ENCODE measurements around the gene LCA5L. TPM values are rescaled to one million over a fixed set of nuclear protein-coding genes. Genes with fewer than 3 reads are reported as not detected.

Gene LCA5L
- polyA plus RNA-seq, 1 donor (not counting 4 experiments of a cell fraction or from before 2014, with no cell fraction given): 0.96 TPM

GRCh38 chr21:39484711-39485276 lies 39.2 kb upstream of the LCA5L start:
- no peaks in the 10 kb centered on the region for H3K4me1 ChIP-seq (ENCODE audit: control insufficient read depth, extremely low read depth, insufficient read depth, low read length)
- no peaks in the 10 kb centered on the region for H3K79me2 ChIP-seq (ENCODE audit: control insufficient read depth, insufficient read depth, low read length)
- no peak for DNase-seq (ENCODE audit: low read depth, low spot score)
- H4K20me1 ChIP-seq (ENCODE audit: control insufficient read depth, extremely low read depth, insufficient read depth, low read length): no peaks in the 10 kb centered on the region
- no peaks in the 10 kb centered on the region for H3K27me3 ChIP-seq (ENCODE audit: control insufficient read depth, extremely low read depth, insufficient read depth, low read length)
- dilution Hi-C loops (cut with MboI; ENCODE audit: extremely low pct_ligation_motif_present, low sequenced_read_pairs): no loop called here
- H3K27ac ChIP-seq (ENCODE audit: control insufficient read depth, insufficient read depth, low read length): no peak overlapping the region
- H3K9me1 ChIP-seq (ENCODE audit: control insufficient read depth, extremely low read depth, insufficient read depth, low read length): no peaks in the 10 kb centered on the region
- TF ChIP-seq CTCF (optimal IDR thresholded peaks at IDR 0.05 in 1 of 3, IDR thresholded peaks at IDR 0.05 in 1 of 3, conservative IDR thresholded peaks at IDR 0.05 in 1 of 3; ENCODE audit: extremely low read depth in 1 of 3, insufficient read depth in 2 of 3, low read length in 3 of 3) (no peak), EZH2 (IDR thresholded peaks at IDR 0.05; ENCODE audit: low read length) (no peak)
- no peak overlapping the region for H3K4me2 ChIP-seq (ENCODE audit: control insufficient read depth, extremely low read depth, insufficient read depth, low read depth, low read length)
- no peaks in the 10 kb centered on the region for H3K9me3 ChIP-seq (ENCODE audit: control insufficient read depth, low read depth, low read length)
- no peak for FAIRE-seq
- H3K36me3 ChIP-seq (ENCODE audit: control insufficient read depth in 2 of 2, extremely low read depth in 1 of 2, insufficient read depth in 2 of 2, low read length in 2 of 2): no peaks in the 10 kb centered on the region
- no peak overlapping the region for H3K9ac ChIP-seq (ENCODE audit: control insufficient read depth, extremely low read depth, insufficient read depth, low read length)
- no peak overlapping the region for H2AFZ ChIP-seq (ENCODE audit: control insufficient read depth, low read length)
- no peak overlapping the region for H3K4me3 ChIP-seq (ENCODE audit: control insufficient read depth in 2 of 3, extremely low read depth in 1 of 3, insufficient read depth in 2 of 3, low read depth in 1 of 3, low read length in 3 of 3)

- no peaks in the 10 kb centered on the region for H4K20me1 ChIP-seq (ENCODE audit: control insufficient read depth, extremely low read depth, insufficient read depth, low read length)
- no peak overlapping the region for H3K4me2 ChIP-seq (ENCODE audit: control insufficient read depth, extremely low read depth, insufficient read depth, low read depth, low read length)
- DNase-seq (ENCODE audit: low read depth, low spot score) (no peak), FAIRE-seq (no peak)
- H3K9me3 ChIP-seq (ENCODE audit: control insufficient read depth, low read depth, low read length): no peaks in the 10 kb centered on the region
- H3K27ac ChIP-seq (ENCODE audit: control insufficient read depth, insufficient read depth, low read length): no peak overlapping the region
- no peak overlapping the region for H3K9ac ChIP-seq (ENCODE audit: control insufficient read depth, extremely low read depth, insufficient read depth, low read length)
- TF ChIP-seq EZH2 (IDR thresholded peaks at IDR 0.05; ENCODE audit: low read length) (no peak), CTCF (optimal IDR thresholded peaks at IDR 0.05 in 1 of 3, IDR thresholded peaks at IDR 0.05 in 1 of 3, conservative IDR thresholded peaks at IDR 0.05 in 1 of 3; ENCODE audit: extremely low read depth in 1 of 3, insufficient read depth in 2 of 3, low read length in 3 of 3) (no peak)
- no peaks in the 10 kb centered on the region for H3K79me2 ChIP-seq (ENCODE audit: control insufficient read depth, insufficient read depth, low read length)
- H3K9me1 ChIP-seq (ENCODE audit: control insufficient read depth, extremely low read depth, insufficient read depth, low read length): no peaks in the 10 kb centered on the region
- H3K4me3 ChIP-seq (ENCODE audit: control insufficient read depth in 2 of 3, extremely low read depth in 1 of 3, insufficient read depth in 2 of 3, low read depth in 1 of 3, low read length in 3 of 3): no peak overlapping the region
- H3K4me1 ChIP-seq (ENCODE audit: control insufficient read depth, extremely low read depth, insufficient read depth, low read length): no peaks in the 10 kb centered on the region
- no peak overlapping the region for H2AFZ ChIP-seq (ENCODE audit: control insufficient read depth, low read length)
- dilution Hi-C loops (cut with MboI; ENCODE audit: extremely low pct_ligation_motif_present, low sequenced_read_pairs): no loop called here
- no peaks in the 10 kb centered on the region for H3K36me3 ChIP-seq (ENCODE audit: control insufficient read depth in 2 of 2, extremely low read depth in 1 of 2, insufficient read depth in 2 of 2, low read length in 2 of 2)
- no peaks in the 10 kb centered on the region for H3K27me3 ChIP-seq (ENCODE audit: control insufficient read depth, extremely low read depth, insufficient read depth, low read length)
Observed at GRCh38 chr21:39483917-39484316, 38.3 kb upstream of the LCA5L start.

Measured in keratinocyte (primary cell).